Measurements from ENCODE around the gene CD207. TPM values are rescaled to one million over a fixed set of nuclear protein-coding genes. Genes with fewer than 3 reads are reported as not detected.

CD207 gene
- total RNA-seq, 1 experiment from 2014 or later = not detected

- no peak overlapping the region for H3K4me3 ChIP-seq (ENCODE audit: low read length)
- TF ChIP-seq CTCF (conservative IDR thresholded peaks at IDR 0.05; ENCODE audit: low read depth, low read length) = no peak
- no peak overlapping the region for H3K9ac ChIP-seq (ENCODE audit: low read length)
- no peaks in the 10 kb centered on the region for H3F3A ChIP-seq (ENCODE audit: low read length, unreplicated experiment)
- intact Hi-C loops (cut with micrococcal nuclease) = no loop called here
- peaks cover 31% of the 10 kb centered on the region for H3K27me3 ChIP-seq (ENCODE audit: low read length)
- DNase-seq (no peak), ATAC-seq (no peak)
- ChIA-PET POLR2A (ENCODE audit: unreplicated experiment) (no interaction called here), CTCF (no interaction called here)
- no TSS peak for BruUV-seq (replicated peaks)
- no peaks in the 10 kb centered on the region for H3K79me2 ChIP-seq (ENCODE audit: low read length)
- H3K27ac ChIP-seq (ENCODE audit: low read length) = no peak overlapping the region
- no peaks in the 10 kb centered on the region for H4K20me1 ChIP-seq (ENCODE audit: low read length)
- no peak overlapping the region for H3K4me2 ChIP-seq (ENCODE audit: low read length)
- H3K9me2 ChIP-seq (replicated peaks; ENCODE audit: low read length) = no peaks in the 10 kb centered on the region
- H3K36me3 ChIP-seq (ENCODE audit: low read depth, low read length) = no peaks in the 10 kb centered on the region
- H3K9me3 ChIP-seq (ENCODE audit: low read length) = no peaks in the 10 kb centered on the region
- H3K4me1 ChIP-seq (ENCODE audit: insufficient read depth, low read length) = no peaks in the 10 kb centered on the region
- H2AFZ ChIP-seq (ENCODE audit: low read length) = no peak overlapping the region
Measured at GRCh38 chr2:70852824-70853223, 17.2 kb upstream of the CD207 start.

GRCh38 chr2:70851704-70852103, 16.1 kb upstream of the CD207 start:
- H3K4me3 ChIP-seq (ENCODE audit: low read length) = no peak overlapping the region
- H3K9me2 ChIP-seq (replicated peaks; ENCODE audit: low read length) = no peaks in the 10 kb centered on the region
- H2AFZ ChIP-seq (ENCODE audit: low read length) = no peak overlapping the region
- CTCF ChIA-PET = no interaction called here
- no peaks in the 10 kb centered on the region for H3K79me2 ChIP-seq (ENCODE audit: low read length)
- no peak for DNase-seq
- no TSS peak for BruUV-seq (replicated peaks)
- H3K27me3 ChIP-seq (ENCODE audit: low read length) = peaks cover 29% of the 10 kb centered on the region
- no peaks in the 10 kb centered on the region for H4K20me1 ChIP-seq (ENCODE audit: low read length)
- no peak overlapping the region for H3K9ac ChIP-seq (ENCODE audit: low read length)
- H3K4me2 ChIP-seq (ENCODE audit: low read length) = no peak overlapping the region
- TF ChIP-seq EZH2phosphoT487 (IDR thresholded peaks at IDR 0.05; ENCODE audit: borderline replicate concordance, low read length) = no peak
- TF ChIP-seq EZH2 (IDR thresholded peaks at IDR 0.05; ENCODE audit: low read length, unreplicated experiment) = no peak
- no peak for TF ChIP-seq CTCF (conservative IDR thresholded peaks at IDR 0.05; ENCODE audit: low read depth, low read length)
- no peaks in the 10 kb centered on the region for H3K36me3 ChIP-seq (ENCODE audit: low read depth, low read length)
- no peaks in the 10 kb centered on the region for H3K9me3 ChIP-seq (ENCODE audit: low read length)
- no peaks in the 10 kb centered on the region for H3F3A ChIP-seq (ENCODE audit: low read length, unreplicated experiment)
- no peaks in the 10 kb centered on the region for H3K4me1 ChIP-seq (ENCODE audit: insufficient read depth, low read length)
- ATAC-seq = no peak
- intact Hi-C loops (cut with micrococcal nuclease) = no loop called here
- POLR2A ChIA-PET (ENCODE audit: unreplicated experiment) = no interaction called here
- H3K27ac ChIP-seq (ENCODE audit: low read length) = no peak overlapping the region

GRCh38 chr2:70850925-70851324, 15.3 kb upstream of the CD207 start:
- Histone ChIP-seq H3K4me3 (ENCODE audit: low read length) (no peak overlapping the region), H3K36me3 (ENCODE audit: low read depth, low read length) (no peaks in the 10 kb centered on the region), H4K20me1 (ENCODE audit: low read length) (no peaks in the 10 kb centered on the region), H3K27ac (ENCODE audit: low read length) (no peak overlapping the region), H3F3A (ENCODE audit: low read length, unreplicated experiment) (no peaks in the 10 kb centered on the region), H3K79me2 (ENCODE audit: low read length) (no peaks in the 10 kb centered on the region), H3K9ac (ENCODE audit: low read length) (no peak overlapping the region), H3K9me3 (ENCODE audit: low read length) (no peaks in the 10 kb centered on the region), H2AFZ (ENCODE audit: low read length) (no peak overlapping the region), H3K4me1 (ENCODE audit: insufficient read depth, low read length) (no peaks in the 10 kb centered on the region), H3K9me2 (replicated peaks; ENCODE audit: low read length) (no peaks in the 10 kb centered on the region), H3K27me3 (ENCODE audit: low read length) (peaks cover 21% of the 10 kb centered on the region), H3K4me2 (ENCODE audit: low read length) (no peak overlapping the region)
- TF ChIP-seq EZH2 (IDR thresholded peaks at IDR 0.05; ENCODE audit: low read length, unreplicated experiment) (no peak), CTCF (conservative IDR thresholded peaks at IDR 0.05; ENCODE audit: low read depth, low read length) (no peak), EZH2phosphoT487 (IDR thresholded peaks at IDR 0.05; ENCODE audit: borderline replicate concordance, low read length) (no peak)
- no peak for DNase-seq
- ChIA-PET CTCF (no interaction called here), POLR2A (ENCODE audit: unreplicated experiment) (no interaction called here)
- no peak for ATAC-seq
- BruUV-seq (replicated peaks) = no TSS peak
- intact Hi-C loops (cut with micrococcal nuclease) = no loop called here
